GM18870 (cell line): ENCODE data around the gene TSKU.

ENCODE experiments used
- ATAC-seq: cut with Tn5 transposase; IDR thresholded peaks from one replicate; pipeline ENCODE4 v1.9.1; 2021; ENCODE audit warnings: moderate library complexity; ENCODE audit not compliant: unreplicated experiment

The TSKU gene

GRCh38 chr11:76769645-76770586 lies 13.2 kb upstream of the TSKU start:
- ATAC-seq: no peak

DNA sequence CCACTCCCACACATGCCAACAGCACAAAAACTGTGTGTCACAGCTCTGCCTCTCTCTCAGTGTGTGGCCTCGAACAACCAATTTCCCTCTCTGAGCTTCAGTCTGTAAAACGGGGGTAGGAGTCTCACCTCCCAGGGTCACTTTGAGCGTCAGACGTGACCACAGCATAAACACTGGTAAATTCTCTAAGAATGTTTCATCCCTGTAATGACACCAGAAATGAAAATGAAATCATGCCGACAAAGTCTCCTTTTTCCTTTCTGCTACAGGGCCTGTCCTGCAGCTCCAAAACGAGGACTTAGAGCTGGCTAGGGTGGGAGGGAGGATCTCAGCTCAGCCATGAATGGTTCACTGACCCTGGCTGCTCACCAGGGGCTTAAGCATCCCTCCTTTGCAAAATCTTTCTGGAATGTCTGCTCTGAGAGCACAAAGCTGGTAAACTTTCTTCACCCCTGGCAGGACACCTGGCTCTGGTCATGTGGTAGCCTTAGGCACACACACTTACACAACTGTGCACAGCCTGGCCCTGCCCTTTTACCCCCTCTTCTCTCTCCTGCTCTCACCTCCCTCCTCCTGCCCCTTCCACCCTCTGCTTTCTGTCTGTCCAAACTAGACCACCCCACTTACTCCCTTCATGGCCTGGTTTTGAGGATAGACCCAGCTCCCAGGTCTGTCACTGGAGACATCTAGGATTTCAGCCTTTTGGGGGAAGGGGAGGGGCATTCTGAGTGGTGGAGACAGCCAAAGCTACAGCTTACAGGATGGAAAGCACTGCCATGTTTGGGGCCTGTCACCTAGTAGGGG lies 12.3 kb upstream of the TSKU start:
- no peak for ATAC-seq

DNA sequence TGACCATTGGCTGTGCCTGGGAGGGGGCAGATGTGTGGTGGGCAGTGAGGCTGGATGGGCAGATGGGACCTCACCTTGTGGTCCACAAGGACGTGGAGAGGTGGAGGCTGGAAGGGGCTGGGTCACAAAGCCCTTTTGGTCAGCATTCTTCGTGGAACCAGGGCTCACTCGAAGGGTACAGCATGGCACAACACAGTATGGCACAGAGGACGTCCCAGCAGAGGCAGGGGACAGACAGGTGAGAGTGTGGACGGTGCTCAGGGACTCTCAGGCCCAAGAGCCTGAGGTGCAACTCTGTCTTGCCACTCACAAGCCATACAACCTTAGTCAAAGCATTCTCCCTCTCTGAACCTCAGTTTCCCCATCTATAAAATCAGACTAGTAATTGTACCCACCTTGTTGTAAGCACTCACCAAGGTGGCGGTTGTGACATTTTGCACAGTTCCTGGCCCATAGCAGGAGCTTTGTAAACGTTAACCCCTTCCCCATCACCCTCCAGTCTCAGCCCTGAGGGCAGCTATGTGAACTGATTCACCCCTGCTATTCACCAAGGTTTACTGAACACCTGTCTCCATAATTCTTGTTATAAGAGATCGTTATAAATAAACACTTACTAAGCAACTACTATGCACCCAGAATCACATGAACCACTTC lies 11.6 kb upstream of the TSKU start:
- no peak for ATAC-seq

GRCh38 chr11:76772100-76772782 lies 10.9 kb upstream of the TSKU start:
- no peak for ATAC-seq

GRCh38 chr11:76772783-76773106 lies 10.4 kb upstream of the TSKU start:
- ATAC-seq: no peak

GRCh38 chr11:76773921-76774361 lies 9.2 kb upstream of the TSKU start:
- no peak for ATAC-seq

GRCh38 chr11:76776472-76776871 lies 6.7 kb upstream of the TSKU start:
- no peak for ATAC-seq

GRCh38 chr11:76777305-76777704 lies 5.9 kb upstream of the TSKU start:
- no peak for ATAC-seq

DNA sequence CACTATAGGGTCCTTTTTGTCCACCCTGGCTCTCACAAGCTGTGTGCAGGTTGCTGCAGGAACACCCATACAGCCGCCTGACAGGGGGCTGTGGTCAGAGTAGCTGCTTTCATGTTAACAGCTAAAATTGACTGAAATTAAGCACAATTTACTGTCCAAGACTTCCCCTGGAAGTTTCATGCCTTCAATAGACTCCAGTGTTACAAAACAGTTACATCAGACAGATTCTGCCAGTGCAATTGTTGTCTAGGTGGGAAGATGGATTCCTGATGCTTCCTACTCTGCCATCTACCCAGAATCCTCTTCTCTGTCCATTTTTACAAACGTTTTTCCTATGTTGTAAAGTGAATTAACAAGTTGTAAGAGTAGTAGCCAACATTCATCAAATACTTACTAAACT lies 5.3 kb upstream of the TSKU start:
- no peak for ATAC-seq

DNA sequence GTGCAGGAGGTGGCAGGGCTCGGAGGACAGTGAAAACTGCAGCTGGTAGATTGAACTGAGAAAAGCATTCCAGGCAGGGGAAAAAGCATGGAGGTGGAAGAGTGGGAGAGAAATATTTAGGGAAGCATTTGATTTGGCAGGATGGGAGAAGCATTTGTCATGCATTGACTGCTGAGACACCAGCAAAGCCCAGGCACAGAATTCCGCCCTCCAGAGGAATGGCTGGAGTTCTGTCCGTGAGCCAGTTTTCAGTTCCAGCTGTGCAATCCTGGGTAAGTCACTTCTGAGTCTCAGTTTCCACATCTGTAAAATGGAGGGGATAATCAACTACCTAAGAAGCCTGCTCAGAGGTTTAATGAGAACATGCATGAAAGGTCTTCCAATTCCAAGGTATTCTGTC lies 4.3 kb upstream of the TSKU start:
- no peak for ATAC-seq

GRCh38 chr11:76781046-76781801 lies 1.9 kb upstream of the TSKU start:
- ATAC-seq: no peak

DNA sequence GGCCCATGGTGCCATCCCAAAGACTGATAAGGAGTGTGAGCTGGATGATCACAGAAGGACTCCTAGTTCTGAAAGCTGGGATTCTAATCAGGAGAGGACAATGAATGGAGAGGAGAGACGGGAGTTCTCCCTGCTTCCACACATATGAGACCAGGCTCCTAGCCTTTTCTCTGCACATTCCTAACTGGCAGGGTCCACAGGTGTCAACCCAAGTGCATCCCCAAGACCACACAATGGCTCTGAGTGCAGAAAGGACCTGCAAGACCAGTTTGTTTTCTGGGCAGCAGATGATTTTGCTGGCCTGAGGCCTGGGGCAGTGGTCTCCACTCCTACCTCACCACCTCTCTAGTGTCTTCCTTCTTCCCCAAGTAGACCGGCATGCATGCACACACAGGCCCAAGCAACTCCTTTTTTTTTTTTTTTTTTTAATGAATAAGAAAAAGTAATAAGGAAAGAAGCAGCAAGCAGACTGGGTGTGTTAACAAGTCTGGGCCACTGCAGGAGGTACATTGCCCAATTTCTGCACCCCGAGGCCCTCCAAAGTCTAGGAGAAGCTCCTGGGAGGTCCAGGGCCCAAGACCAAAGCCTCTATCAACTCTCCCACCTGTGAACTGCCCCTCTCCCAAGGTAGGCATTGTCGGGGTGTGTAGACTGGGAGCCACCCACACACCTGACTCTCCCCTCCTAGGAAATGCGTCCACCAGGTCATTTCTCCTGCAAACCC lies 1.2 kb upstream of the TSKU start:
- no peak for ATAC-seq

DNA sequence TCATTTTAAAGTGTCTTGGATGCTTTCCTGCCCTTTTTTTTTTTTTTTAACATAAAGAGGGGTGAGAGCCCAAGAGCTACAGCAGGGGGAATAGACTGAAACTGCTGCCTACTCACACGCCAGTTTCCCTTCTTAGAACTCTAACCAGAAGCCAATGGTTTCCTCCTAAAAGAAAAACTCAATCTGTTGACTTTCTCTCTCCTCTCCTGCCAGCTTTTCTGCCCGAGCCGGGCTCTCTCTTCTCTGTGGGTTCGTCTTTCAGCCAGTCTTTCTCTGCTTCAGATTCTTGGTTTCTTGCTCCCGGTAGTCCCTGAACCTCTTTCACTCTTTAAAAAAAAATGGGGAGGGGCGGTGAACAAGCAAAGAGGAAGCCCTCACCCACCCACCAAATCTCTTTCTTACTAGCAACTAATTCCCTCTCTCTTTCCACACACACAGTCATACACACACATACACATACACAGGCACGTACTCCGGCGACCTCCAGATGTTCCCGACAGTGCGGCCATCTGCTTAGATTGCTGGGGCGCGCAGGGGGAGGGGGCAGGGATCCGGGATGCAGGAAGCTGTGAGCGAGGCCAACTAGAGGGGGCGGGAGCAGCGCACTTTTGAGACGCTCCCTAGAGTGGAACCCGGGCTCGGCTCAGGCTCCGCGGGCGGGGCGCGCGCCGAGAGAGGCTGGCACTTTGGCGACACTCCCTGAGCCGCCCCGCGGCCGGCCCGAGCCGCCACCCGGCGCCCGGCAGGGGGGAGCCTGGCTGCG lies 444 bp upstream of the TSKU start:
- no peak for ATAC-seq

DNA sequence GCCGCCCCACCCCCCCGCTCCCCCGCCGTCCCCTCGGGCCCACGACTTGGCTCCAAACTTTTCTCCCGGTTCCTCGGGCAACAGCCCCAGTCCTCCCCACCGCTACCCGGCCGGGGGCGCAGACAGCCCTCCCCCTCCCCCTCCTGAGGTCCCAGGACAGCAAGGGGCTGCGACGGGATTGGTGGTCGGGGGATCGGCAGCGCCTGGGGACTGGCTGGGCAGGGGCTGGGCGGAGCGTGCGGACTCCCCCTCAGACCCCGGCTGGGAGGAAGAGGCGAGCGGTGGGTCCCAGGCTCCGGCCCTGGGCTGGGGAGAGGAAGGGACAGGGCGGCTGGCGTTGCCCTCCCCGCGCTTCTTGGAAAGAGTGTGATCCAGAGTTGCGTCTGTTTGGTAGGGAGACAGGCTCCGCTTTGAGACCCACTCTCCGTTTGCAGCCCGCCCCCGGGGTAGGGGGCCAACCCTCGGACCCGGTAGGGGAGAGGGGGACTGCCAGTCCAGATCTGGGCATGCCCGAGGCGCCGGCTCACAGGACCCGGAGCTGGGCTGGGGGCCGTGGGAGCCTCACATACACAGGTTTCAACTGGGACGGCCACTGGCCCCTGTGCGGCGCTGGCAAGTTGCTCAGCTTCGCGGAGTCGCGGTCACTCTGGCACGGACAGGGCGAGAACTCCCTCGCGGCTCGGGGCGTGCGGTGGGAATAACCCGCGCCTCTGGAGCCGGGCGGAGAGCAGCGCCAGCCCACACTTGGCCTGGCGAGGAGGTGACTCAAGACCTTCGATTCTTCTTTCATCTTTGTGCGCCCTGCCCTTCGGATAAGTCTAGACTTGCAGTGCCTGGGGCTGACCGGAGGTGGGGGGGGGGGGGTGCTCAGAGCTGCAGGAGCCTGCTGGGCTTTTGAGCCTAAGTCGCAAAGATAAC lies 999 bp downstream of the TSKU start:
- ATAC-seq: no peak

DNA sequence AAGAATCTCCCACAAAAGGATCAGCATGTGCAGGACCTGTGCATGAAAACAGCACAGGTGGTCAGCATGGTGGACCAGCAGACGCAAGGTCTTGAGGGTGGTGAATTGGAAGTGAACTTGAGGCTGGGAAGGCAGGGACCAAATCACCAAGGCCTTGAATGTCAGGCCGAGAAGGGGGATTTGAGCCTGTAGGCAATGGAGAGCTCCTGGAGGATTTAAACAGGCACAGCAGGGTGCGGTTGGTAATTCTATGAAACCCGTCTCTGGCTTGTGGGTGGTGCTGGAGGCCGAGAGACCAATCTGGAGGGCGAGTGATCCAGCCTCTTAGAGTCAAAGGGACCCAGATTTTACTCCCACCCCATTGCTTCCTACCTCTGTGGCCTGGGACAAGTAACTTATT lies 2.4 kb downstream of the TSKU start:
- ATAC-seq: no peak

- no peak for ATAC-seq
Measured at GRCh38 chr11:76786016-76786415, 2.9 kb downstream of the TSKU start.

DNA sequence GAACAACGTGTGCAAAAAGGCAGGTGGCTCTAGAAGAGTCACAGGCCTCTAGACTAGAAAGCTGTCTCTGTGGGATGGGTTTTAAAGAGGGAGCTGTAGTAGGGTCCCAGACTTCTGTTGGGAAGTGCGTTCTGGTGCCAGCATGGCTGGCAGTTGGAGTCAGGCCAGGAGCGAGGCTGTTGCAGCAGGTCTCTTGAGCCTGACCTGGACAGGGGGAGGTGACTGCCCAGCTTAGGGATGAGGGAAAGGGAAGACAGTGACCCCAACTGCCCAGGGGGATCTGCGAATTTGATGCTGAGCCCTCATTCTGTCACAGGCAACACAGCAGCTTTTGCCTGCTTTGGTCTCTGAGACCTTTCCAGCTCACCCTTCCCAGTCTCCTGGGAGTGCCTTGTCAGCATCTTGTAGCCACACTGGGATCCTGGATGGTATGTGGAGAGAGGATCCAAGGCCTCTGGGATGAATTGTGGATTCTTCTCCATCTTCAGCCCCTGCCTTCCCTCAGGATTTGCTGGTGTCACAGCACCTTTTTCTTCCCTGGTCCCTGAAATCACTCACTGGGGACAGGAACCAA lies 3.4 kb downstream of the TSKU start:
- ATAC-seq: no peak

DNA sequence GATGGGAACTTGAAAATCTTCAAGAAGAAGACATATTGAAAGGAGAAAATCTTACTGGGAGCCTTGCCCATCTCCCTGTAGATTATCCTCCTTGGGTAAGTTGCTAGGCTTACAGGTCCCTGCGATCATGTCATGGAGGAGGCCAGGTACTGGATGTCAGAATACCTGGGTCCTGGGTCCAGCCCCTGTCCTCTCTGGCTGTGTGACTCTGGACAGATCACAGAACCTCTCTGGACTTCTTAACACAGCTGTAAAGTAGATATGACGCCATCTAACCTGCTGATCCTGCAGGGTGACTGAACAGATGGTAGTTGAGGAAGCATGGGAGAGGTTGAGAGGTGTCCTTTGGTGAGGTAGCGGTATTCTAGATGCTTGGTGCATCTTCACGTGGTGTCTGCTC lies 4.1 kb downstream of the TSKU start:
- ATAC-seq: no peak
